GM12801 (cell line): ENCODE data around the gene MAP3K21.

Experiments used
- CTCF ChIP-seq: IDR thresholded peaks from one replicate; pipeline ENCODE4 v1.5.1; 2011; ENCODE audit warnings: control low read depth; ENCODE audit not compliant: insufficient read length; ENCODE audit errors: extremely low read depth

MAP3K21 gene

DNA sequence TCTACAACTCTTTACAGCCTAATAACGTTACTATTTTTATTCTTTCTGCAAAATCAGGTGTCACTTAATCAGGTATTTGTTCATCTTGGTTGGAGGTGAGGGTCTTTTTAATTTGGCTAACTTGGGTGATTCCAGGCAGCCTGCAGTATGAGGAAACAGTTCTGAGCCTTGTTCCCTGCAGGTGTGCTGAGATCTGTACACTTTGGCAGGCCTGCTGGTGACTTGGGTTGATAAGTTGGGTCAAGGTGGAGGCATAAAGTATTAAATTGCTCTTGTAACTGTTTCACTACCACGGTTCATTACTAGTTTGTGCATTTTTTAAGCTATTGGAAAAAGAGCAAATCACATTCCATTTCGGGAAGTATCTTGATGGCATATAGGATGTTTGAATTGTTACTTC lies 10.0 kb downstream of the MAP3K21 start:
- no peak for TF ChIP-seq CTCF

DNA sequence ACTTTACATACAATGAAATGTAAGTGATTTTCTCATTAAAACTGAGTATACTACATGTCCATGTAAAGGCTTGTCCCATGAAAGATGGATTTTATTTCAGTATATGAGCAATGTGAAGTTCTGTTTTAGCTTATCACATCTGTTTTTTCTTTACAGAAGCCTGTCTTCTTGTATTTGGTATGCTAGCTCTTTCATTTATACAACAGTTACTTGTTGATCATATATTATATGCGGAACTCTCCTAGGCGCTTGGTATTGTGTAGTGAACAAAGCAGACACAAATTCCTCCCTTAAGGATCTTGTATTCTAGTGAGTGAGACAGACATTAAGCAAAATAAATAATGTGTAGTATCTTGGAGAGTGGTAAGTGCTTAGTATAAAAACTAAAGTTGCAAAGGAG lies 10.6 kb downstream of the MAP3K21 start:
- no peak for TF ChIP-seq CTCF

GRCh38 chr1:233340031-233340555 lies 12.6 kb downstream of the MAP3K21 start:
- no peak for TF ChIP-seq CTCF

DNA sequence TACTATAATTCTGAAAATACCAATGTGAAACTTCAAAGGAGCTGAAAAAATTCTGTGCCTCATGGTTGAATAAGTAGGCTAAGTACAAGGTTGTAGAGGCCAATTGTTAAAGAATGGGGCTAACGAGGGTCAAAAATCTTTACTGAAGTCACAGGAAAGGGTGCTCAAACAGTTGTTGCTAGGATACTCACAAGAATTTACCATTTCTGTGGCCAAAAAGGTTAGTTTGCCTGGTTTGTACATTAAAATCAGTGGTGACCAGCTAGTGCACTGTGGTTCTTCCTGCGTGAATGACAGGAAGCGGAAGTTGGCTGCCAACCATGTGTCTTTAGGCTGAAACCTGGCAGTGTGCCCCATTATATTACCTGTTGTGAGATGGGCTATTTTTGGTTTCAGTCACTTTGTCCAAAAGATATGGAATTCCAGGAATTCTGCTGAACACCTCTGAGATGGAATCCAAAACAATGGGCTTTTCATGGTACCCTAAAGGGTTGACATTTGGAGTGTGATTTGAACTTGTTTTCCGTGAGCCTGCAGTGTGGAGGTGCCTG lies 13.5 kb downstream of the MAP3K21 start:
- no peak for TF ChIP-seq CTCF

GRCh38 chr1:233342086-233342485 lies 14.6 kb downstream of the MAP3K21 start:
- TF ChIP-seq CTCF: no peak

GRCh38 chr1:233343262-233343661 lies 15.7 kb downstream of the MAP3K21 start:
- TF ChIP-seq CTCF: no peak

DNA sequence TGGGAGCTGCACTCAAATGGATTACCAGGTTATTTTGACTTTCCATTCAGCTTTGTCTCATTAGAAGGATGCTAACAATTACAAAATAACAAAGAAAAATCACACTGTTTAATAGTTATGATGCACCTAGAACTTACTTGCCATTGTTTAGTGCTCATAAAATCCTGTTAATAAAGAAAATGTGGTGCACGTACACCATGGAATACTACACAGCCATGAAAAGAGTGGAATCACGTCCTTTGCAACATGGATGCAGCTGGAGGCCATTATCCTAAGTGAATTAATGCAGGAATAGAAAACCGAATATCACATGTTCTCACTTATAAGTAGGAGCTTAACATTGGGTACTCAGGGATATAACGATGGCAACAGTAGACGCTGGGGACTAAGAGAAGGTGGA lies 19.8 kb downstream of the MAP3K21 start:
- no peak for TF ChIP-seq CTCF

DNA sequence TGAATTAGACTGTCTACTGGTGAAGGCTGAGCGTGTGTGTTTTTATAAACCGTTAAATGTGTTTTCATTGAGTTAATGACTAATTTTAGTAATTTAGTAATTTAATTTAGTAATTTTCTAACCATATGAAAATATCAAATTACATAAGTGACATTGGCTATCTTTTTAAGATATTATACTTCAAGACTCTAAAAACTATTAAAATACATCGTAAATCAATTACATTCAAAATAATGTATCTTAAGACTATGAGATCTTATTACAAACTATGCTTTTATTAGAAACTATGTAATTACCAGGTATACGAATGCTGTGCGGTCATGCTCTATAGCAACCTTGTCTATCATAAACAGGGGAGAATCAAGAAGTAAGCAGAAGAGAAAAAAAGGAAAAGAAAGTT lies 21.6 kb downstream of the MAP3K21 start:
- no peak for TF ChIP-seq CTCF
